SK-N-SH treated with all-trans-retinoic acid at 6 μM for 48 hours (cell line): ENCODE measurements around the gene FRMD3.
"Not testable (repeated sequence)": the region's sequence is repeated elsewhere in the genome, so short reads cannot be mapped to it uniquely, and the experiment has no call there.

Experiments
- ATAC-seq: fragments of 200-7000 bp; cut with Tn5 transposase; 3 replicates; pipeline ENCODE4 v1.9.1; 2020; ENCODE audit warnings: mild to moderate bottlenecking, moderate library complexity
- ARNTL ChIP-seq: fragments of 450-650 bp; formaldehyde crosslinking; IDR thresholded peaks from 2 replicates; pipeline ENCODE4 v1.5.0; 2020; ENCODE audit warnings: low read depth, mild to moderate bottlenecking, moderate library complexity, borderline replicate concordance
- BACH2 ChIP-seq: fragments of 250-450 bp; sonication (Bioruptor Pico); IDR thresholded peaks from 2 replicates; pipeline ENCODE4 v1.9.0; 2021; ENCODE audit warnings: mild to moderate bottlenecking, borderline replicate concordance
- CSDC2 ChIP-seq: fragments of 250-450 bp; sonication (Bioruptor Pico); IDR thresholded peaks from 2 replicates; pipeline ENCODE4 v1.5.0; 2020; ENCODE audit warnings: mild to moderate bottlenecking, moderate library complexity
- ESRRG ChIP-seq: fragments of 250-450 bp; sonication (Bioruptor Pico); IDR thresholded peaks from 2 replicates; pipeline ENCODE4 v1.6.1; 2021; ENCODE audit warnings: mild to moderate bottlenecking
- GLIS3 ChIP-seq: fragments of 250-450 bp; sonication (Bioruptor Pico); IDR thresholded peaks from 2 replicates; pipeline ENCODE4 v1.5.0; 2020; ENCODE audit warnings: mild to moderate bottlenecking, moderate library complexity
- ISL1 ChIP-seq: fragments of 250-450 bp; sonication (Bioruptor Pico); IDR thresholded peaks from 2 replicates; pipeline ENCODE4 v2.1.2; 2022; ENCODE audit warnings: mild to moderate bottlenecking, moderate library complexity
- PPARA ChIP-seq: fragments of 250-450 bp; sonication (Bioruptor Pico); IDR thresholded peaks from 2 replicates; pipeline ENCODE4 v1.5.0; 2020; ENCODE audit warnings: mild to moderate bottlenecking, borderline replicate concordance
- RARB ChIP-seq: fragments of 250-450 bp; sonication (Bioruptor Pico); IDR thresholded peaks from 2 replicates; pipeline ENCODE4 v1.8.0; 2021; ENCODE audit warnings: mild to moderate bottlenecking, moderate library complexity
- TCF4 ChIP-seq: fragments of 250-450 bp; sonication (Bioruptor Pico); IDR thresholded peaks from 2 replicates; pipeline ENCODE4 v1.8.0; 2021; ENCODE audit warnings: mild to moderate bottlenecking, moderate library complexity, borderline replicate concordance
- TOX ChIP-seq: fragments of 250-450 bp; sonication (Bioruptor Pico); IDR thresholded peaks from 2 replicates; pipeline ENCODE4 v1.8.0; 2021; ENCODE audit warnings: mild to moderate bottlenecking, moderate library complexity, borderline replicate concordance
- ZC3H10 ChIP-seq: fragments of 250-450 bp; sonication (Bioruptor Pico); IDR thresholded peaks from 2 replicates; pipeline ENCODE4 v1.5.1; 2021; ENCODE audit warnings: mild to moderate bottlenecking, moderate library complexity
- ZFP3 ChIP-seq: fragments of 250-450 bp; sonication (Bioruptor Pico); IDR thresholded peaks from 2 replicates; pipeline ENCODE4 v1.5.0; 2020; ENCODE audit warnings: mild to moderate bottlenecking, moderate library complexity
- ZNF565 ChIP-seq: fragments of 450-650 bp; formaldehyde crosslinking; conservative IDR thresholded peaks from 2 replicates; pipeline ENCODE4 v1.5.0; 2020; ENCODE audit warnings: low read depth, mild to moderate bottlenecking, moderate library complexity
- ZNF70 ChIP-seq: fragments of 450-650 bp; formaldehyde crosslinking; IDR thresholded peaks from 2 replicates; pipeline ENCODE4 v1.5.0; 2020; ENCODE audit warnings: mild to moderate bottlenecking, moderate library complexity
- ZNF8 ChIP-seq: fragments of 450-650 bp; formaldehyde crosslinking; IDR thresholded peaks from 2 replicates; pipeline ENCODE4 v1.5.0; 2020; ENCODE audit warnings: mild to moderate bottlenecking, moderate library complexity
- TF ChIP-seq, protein P1 (sequence below): fragments of 250-450 bp; sonication (Bioruptor Pico); IDR thresholded peaks from 2 replicates; pipeline ENCODE4 v1.5.0; 2020; ENCODE audit warnings: mild to moderate bottlenecking, moderate library complexity
- TF ChIP-seq, protein P2 (sequence below): fragments of 250-450 bp; sonication (Bioruptor Pico); IDR thresholded peaks from 2 replicates; pipeline ENCODE4 v1.5.1; 2020; ENCODE audit warnings: low read depth, mild to moderate bottlenecking, moderate library complexity
- TF ChIP-seq, protein P3 (sequence below): fragments of 250-450 bp; sonication (Bioruptor Pico); IDR thresholded peaks from 2 replicates; pipeline ENCODE4 v1.8.0; 2020; ENCODE audit warnings: mild to moderate bottlenecking, moderate library complexity, borderline replicate concordance
- TF ChIP-seq, protein P4 (sequence below): fragments of 250-450 bp; sonication (Bioruptor Pico); IDR thresholded peaks from 2 replicates; pipeline ENCODE4 v1.5.1; 2021; ENCODE audit warnings: mild to moderate bottlenecking, moderate library complexity
- TF ChIP-seq, protein P5 (sequence below): fragments of 250-450 bp; sonication (Bioruptor Pico); IDR thresholded peaks from 2 replicates; pipeline ENCODE4 v1.8.0; 2021; ENCODE audit warnings: low read depth, mild to moderate bottlenecking, moderate library complexity, borderline replicate concordance

FRMD3 gene

DNA sequence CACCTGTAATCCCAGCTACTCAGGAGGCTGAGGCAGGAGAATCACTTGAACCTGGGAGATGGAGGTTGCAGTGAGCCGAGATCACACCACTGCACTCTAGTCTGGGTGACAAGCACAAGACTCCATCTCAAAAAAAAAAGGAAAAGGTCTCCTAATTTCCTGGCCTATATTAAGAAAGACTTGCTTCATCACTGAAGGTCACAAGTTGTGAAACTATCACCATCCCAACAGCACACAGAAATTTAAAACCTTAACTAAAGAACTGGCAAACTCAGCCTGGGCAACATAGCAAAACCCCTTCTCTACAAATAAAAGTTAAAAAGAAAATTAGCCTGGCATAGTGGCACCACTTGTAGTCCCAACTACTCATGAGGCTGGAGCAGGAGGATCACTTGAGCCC lies 17.2 kb downstream of the FRMD3 start:
- ATAC-seq, result no peak
- TF ChIP-seq BACH2 (CRISPR knock-in tag) (no peak), GLIS3 (CRISPR knock-in tag) (no peak), ZNF70 (CRISPR knock-in tag) (no peak), TOX (CRISPR knock-in tag) (no peak), ZFP3 (no peak), ZC3H10 (CRISPR knock-in tag) (no peak), ISL1 (CRISPR knock-in tag) (no peak), ZNF565 (CRISPR knock-in tag) (no peak), CSDC2 (no peak), ESRRG (no peak), TCF4 (CRISPR knock-in tag) (no peak), RARB (CRISPR knock-in tag) (no peak)
- TF ChIP-seq, protein P1, sequence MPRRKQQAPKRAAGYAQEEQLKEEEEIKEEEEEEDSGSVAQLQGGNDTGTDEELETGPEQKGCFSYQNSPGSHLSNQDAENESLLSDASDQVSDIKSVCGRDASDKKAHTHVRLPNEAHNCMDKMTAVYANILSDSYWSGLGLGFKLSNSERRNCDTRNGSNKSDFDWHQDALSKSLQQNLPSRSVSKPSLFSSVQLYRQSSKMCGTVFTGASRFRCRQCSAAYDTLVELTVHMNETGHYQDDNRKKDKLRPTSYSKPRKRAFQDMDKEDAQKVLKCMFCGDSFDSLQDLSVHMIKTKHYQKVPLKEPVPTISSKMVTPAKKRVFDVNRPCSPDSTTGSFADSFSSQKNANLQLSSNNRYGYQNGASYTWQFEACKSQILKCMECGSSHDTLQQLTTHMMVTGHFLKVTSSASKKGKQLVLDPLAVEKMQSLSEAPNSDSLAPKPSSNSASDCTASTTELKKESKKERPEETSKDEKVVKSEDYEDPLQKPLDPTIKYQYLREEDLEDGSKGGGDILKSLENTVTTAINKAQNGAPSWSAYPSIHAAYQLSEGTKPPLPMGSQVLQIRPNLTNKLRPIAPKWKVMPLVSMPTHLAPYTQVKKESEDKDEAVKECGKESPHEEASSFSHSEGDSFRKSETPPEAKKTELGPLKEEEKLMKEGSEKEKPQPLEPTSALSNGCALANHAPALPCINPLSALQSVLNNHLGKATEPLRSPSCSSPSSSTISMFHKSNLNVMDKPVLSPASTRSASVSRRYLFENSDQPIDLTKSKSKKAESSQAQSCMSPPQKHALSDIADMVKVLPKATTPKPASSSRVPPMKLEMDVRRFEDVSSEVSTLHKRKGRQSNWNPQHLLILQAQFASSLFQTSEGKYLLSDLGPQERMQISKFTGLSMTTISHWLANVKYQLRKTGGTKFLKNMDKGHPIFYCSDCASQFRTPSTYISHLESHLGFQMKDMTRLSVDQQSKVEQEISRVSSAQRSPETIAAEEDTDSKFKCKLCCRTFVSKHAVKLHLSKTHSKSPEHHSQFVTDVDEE (CRISPR knock-in tag), result no peak
- TF ChIP-seq, protein P2, sequence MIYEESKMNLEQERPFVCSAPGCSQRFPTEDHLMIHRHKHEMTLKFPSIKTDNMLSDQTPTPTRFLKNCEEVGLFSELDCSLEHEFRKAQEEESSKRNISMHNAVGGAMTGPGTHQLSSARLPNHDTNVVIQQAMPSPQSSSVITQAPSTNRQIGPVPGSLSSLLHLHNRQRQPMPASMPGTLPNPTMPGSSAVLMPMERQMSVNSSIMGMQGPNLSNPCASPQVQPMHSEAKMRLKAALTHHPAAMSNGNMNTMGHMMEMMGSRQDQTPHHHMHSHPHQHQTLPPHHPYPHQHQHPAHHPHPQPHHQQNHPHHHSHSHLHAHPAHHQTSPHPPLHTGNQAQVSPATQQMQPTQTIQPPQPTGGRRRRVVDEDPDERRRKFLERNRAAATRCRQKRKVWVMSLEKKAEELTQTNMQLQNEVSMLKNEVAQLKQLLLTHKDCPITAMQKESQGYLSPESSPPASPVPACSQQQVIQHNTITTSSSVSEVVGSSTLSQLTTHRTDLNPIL (CRISPR knock-in tag), result no peak
- TF ChIP-seq, protein P3, sequence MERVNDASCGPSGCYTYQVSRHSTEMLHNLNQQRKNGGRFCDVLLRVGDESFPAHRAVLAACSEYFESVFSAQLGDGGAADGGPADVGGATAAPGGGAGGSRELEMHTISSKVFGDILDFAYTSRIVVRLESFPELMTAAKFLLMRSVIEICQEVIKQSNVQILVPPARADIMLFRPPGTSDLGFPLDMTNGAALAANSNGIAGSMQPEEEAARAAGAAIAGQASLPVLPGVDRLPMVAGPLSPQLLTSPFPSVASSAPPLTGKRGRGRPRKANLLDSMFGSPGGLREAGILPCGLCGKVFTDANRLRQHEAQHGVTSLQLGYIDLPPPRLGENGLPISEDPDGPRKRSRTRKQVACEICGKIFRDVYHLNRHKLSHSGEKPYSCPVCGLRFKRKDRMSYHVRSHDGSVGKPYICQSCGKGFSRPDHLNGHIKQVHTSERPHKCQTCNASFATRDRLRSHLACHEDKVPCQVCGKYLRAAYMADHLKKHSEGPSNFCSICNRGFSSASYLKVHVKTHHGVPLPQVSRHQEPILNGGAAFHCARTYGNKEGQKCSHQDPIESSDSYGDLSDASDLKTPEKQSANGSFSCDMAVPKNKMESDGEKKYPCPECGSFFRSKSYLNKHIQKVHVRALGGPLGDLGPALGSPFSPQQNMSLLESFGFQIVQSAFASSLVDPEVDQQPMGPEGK (CRISPR knock-in tag), result no peak

DNA sequence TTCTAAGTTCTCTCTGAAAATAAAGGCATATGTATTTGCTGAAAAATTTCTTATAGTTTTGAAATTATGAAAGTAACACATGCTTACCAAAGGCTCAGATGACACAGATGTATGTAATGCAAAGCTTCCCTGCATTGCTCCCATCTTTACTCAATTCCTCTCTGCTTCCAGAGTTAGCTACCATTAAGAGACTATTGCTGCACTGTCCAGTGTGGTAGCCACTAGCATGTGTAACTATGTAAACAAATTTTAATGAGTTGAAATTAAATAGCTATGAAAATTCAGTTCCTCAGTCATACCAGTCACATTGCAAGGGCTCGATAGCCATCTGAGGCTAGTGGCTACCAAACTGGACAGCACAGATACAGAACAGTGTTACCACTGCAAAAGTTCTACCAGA lies 17.9 kb downstream of the FRMD3 start:
- no peak for ATAC-seq
- TF ChIP-seq, protein P3 (CRISPR knock-in tag), result no peak
- TF ChIP-seq ZNF8 (CRISPR knock-in tag), result no peak
- no peak for TF ChIP-seq ARNTL (CRISPR knock-in tag)
- TF ChIP-seq, protein P4, sequence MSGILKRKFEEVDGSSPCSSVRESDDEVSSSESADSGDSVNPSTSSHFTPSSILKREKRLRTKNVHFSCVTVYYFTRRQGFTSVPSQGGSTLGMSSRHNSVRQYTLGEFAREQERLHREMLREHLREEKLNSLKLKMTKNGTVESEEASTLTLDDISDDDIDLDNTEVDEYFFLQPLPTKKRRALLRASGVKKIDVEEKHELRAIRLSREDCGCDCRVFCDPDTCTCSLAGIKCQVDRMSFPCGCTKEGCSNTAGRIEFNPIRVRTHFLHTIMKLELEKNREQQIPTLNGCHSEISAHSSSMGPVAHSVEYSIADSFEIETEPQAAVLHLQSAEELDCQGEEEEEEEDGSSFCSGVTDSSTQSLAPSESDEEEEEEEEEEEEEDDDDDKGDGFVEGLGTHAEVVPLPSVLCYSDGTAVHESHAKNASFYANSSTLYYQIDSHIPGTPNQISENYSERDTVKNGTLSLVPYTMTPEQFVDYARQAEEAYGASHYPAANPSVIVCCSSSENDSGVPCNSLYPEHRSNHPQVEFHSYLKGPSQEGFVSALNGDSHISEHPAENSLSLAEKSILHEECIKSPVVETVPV (CRISPR knock-in tag), result no peak
- TF ChIP-seq ZC3H10 (CRISPR knock-in tag), result no peak
- no peak for TF ChIP-seq GLIS3 (CRISPR knock-in tag)
- no peak for TF ChIP-seq ZNF565 (CRISPR knock-in tag)
- TF ChIP-seq PPARA (CRISPR knock-in tag), result no peak
- TF ChIP-seq, protein P5, sequence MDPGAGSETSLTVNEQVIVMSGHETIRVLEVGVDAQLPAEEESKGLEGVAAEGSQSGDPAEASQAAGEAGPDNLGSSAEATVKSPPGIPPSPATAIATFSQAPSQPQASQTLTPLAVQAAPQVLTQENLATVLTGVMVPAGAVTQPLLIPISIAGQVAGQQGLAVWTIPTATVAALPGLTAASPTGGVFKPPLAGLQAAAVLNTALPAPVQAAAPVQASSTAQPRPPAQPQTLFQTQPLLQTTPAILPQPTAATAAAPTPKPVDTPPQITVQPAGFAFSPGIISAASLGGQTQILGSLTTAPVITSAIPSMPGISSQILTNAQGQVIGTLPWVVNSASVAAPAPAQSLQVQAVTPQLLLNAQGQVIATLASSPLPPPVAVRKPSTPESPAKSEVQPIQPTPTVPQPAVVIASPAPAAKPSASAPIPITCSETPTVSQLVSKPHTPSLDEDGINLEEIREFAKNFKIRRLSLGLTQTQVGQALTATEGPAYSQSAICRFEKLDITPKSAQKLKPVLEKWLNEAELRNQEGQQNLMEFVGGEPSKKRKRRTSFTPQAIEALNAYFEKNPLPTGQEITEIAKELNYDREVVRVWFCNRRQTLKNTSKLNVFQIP (CRISPR knock-in tag), result no peak
- TF ChIP-seq BACH2 (CRISPR knock-in tag), result no peak
- TF ChIP-seq ZNF70 (CRISPR knock-in tag), result no peak
- TF ChIP-seq, protein P2 (CRISPR knock-in tag), result no peak
- no peak for TF ChIP-seq TCF4 (CRISPR knock-in tag)
- no peak for TF ChIP-seq ISL1 (CRISPR knock-in tag)
- TF ChIP-seq, protein P1 (CRISPR knock-in tag), result no peak
- TF ChIP-seq RARB (CRISPR knock-in tag), result no peak
- TF ChIP-seq, all 23 proteins: peak for 0

DNA sequence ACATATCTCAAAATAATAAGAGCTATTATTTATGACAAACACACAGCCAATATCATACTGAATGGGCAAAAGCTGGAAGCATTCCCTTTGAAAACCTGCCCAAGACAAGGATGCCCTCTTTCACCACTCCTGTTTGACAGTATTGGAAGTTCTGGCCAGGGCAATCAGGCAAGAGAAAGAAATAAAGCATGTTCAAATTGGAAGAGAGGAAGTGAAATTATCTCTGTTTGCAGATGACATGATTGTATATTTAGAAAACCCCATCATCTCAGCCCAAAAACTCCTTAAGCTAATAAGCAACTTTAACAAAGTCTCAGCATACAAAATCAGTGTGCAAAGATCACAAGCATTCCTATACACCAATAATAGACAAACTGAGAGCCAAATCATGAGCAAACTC lies 20.2 kb downstream of the FRMD3 start:
- not testable (repeated sequence) for ATAC-seq
